H1 (cell line): ENCODE results near the gene STAT4. TPM values are rescaled to one million over a fixed set of nuclear protein-coding genes. Genes with fewer than 3 reads are reported as not detected.

ENCODE experiments used
- CTCF ChIA-PET: fragments of 300-600 bp; sonication (Branson Sonifier 250); formaldehyde crosslinking; loops from one replicate; lab custom pipeline; 2021; ENCODE audit not compliant: partially characterized antibody; lab: Charles Lee
- POLR2A ChIA-PET: fragments of 300-600 bp; sonication (Branson Sonifier 250); formaldehyde crosslinking; loops from one replicate; lab custom pipeline; 2021; ENCODE audit warnings: inconsistent platforms; ENCODE audit not compliant: partially characterized antibody; lab: Charles Lee
- DNase-seq, 2 experiments: peaks; one replicate each; pipeline versions ENCODE4 v3.0.0 to v3.0.0-alpha.2; 2010 to 2022; ENCODE audit warnings: low spot score in 2 of 2, low read depth in 1 of 2, mixed read lengths in 1 of 2
- FAIRE-seq: peaks from 2 replicates; lab custom pipeline; 2011; peaks lifted over from hg19 to GRCh38; lab: Jason Lieb, UNC
- H2AFZ ChIP-seq: 2 replicates; pipeline ENCODE4 v1.8.1; 2012; ENCODE audit warnings: low read length, inconsistent platforms
- H2AK5ac ChIP-seq: 2 replicates; pipeline ENCODE4 v1.6.1; 2013; ENCODE audit warnings: low read depth, low read length
- H2BK120ac ChIP-seq: replicated peaks from 2 replicates; pipeline ENCODE3; 2013; ENCODE audit warnings: low read depth, low read length, inconsistent platforms
- H2BK12ac ChIP-seq: 2 replicates; pipeline ENCODE4 v1.6.1; 2013; ENCODE audit warnings: low read depth, low read length
- H2BK15ac ChIP-seq: 2 replicates; pipeline ENCODE4 v1.6.1; 2013; ENCODE audit warnings: low read length
- H2BK20ac ChIP-seq: 2 replicates; pipeline ENCODE4 v1.6.1; 2013; ENCODE audit warnings: low read length
- H2BK5ac ChIP-seq: 2 replicates; pipeline ENCODE4 v1.6.1; 2013; ENCODE audit warnings: low read depth, low read length
- H3K14ac ChIP-seq: 2 replicates; pipeline ENCODE4 v1.6.1; 2013; ENCODE audit warnings: inconsistent platforms; ENCODE audit not compliant: insufficient read length
- H3K18ac ChIP-seq: 2 replicates; pipeline ENCODE4 v1.6.1; 2013; ENCODE audit warnings: low read length; ENCODE audit errors: extremely low read depth
- H3K23ac ChIP-seq: 2 replicates; pipeline ENCODE4 v1.6.1; 2013; ENCODE audit warnings: inconsistent platforms; ENCODE audit not compliant: insufficient read length
- H3K23me2 ChIP-seq: 2 replicates; pipeline ENCODE4 v1.6.1; 2013; ENCODE audit warnings: low read depth, low read length
- H3K27ac ChIP-seq: 2 replicates; pipeline ENCODE4 v1.6.1; 2011; ENCODE audit warnings: low read depth, low read length, inconsistent platforms
- H3K27me3 ChIP-seq, 4 experiments: replicated peaks in 1 of 4; 1 replicate in 1 of 4; 2 replicates in 3 of 4; pipeline versions ENCODE4 v1.6.1 to v1.8.1; 2011 to 2013; ENCODE audit warnings: low read length in 3 of 4, mild to moderate bottlenecking in 3 of 4, inconsistent platforms in 2 of 4, mixed read lengths in 2 of 4, moderate library complexity in 1 of 4; ENCODE audit not compliant: control insufficient read depth in 3 of 4, insufficient read depth in 3 of 4; ENCODE audit errors: extremely low read depth in 1 of 4
- H3K36me3 ChIP-seq, 4 experiments: 2 replicates each; pipeline versions ENCODE4 v1.6.1 to v1.8.1; 2011 to 2013; ENCODE audit warnings: mild to moderate bottlenecking in 4 of 4, low read length in 3 of 4, moderate library complexity in 2 of 4, control low read depth in 1 of 4, inconsistent platforms in 1 of 4; ENCODE audit not compliant: insufficient read depth in 4 of 4, control insufficient read depth in 2 of 4
- H3K4ac ChIP-seq: replicated peaks from 2 replicates; pipeline ENCODE3; 2013; ENCODE audit warnings: low read length, low read depth, mixed read lengths, inconsistent platforms; ENCODE audit not compliant: insufficient read length
- H3K4me1 ChIP-seq, 4 experiments: replicated peaks in 1 of 4; 1 replicate in 1 of 4; 2 replicates in 3 of 4; pipeline versions ENCODE4 v1.6.1 to v1.8.1; 2011 to 2013; ENCODE audit warnings: low read length in 3 of 4, inconsistent platforms in 2 of 4, mixed read lengths in 1 of 4; ENCODE audit not compliant: insufficient read depth in 4 of 4, control insufficient read depth in 3 of 4
- H3K4me2 ChIP-seq, 2 experiments: 2 replicates each; pipeline versions ENCODE4 v1.6.1 to v1.8.1; 2011 to 2013; ENCODE audit warnings: low read depth in 2 of 2, low read length in 2 of 2, control low read depth in 1 of 2, inconsistent platforms in 1 of 2, mild to moderate bottlenecking in 1 of 2; ENCODE audit not compliant: insufficient read depth in 1 of 2
- H3K4me3 ChIP-seq, 4 experiments: fragments of 200-600, 300-600 bp in 1 of 4; sonication (generic), shearing (Covaris generic), sonication (Bioruptor Twin) in 1 of 4; 2 replicates each; pipeline versions ENCODE4 v1.5.1 to v1.8.1; 2011 to 2016; ENCODE audit warnings: low read length in 4 of 4, low read depth in 3 of 4, control low read depth in 2 of 4, inconsistent platforms in 2 of 4, mild to moderate bottlenecking in 2 of 4, mixed read lengths in 1 of 4, moderate library complexity in 1 of 4; ENCODE audit not compliant: insufficient read depth in 2 of 4; ENCODE audit errors: extremely low read depth in 1 of 4
- H3K56ac ChIP-seq: replicated peaks from 2 replicates; pipeline ENCODE3; 2013; ENCODE audit warnings: low read depth, mild to moderate bottlenecking, mixed read lengths, low read length, inconsistent platforms; ENCODE audit not compliant: insufficient read length
- H3K79me1 ChIP-seq: 2 replicates; pipeline ENCODE4 v1.6.1; 2013; ENCODE audit warnings: low read depth, low read length, control low read depth
- H3K79me2 ChIP-seq, 2 experiments: 2 replicates each; pipeline versions ENCODE4 v1.6.1 to v1.8.1; 2012 to 2013; ENCODE audit warnings: low read length in 2 of 2, mild to moderate bottlenecking in 2 of 2, inconsistent platforms in 1 of 2; ENCODE audit not compliant: insufficient read depth in 2 of 2, control insufficient read depth in 1 of 2
- H3K9ac ChIP-seq, 4 experiments: replicated peaks in 1 of 4; 1 replicate in 1 of 4; 2 replicates in 3 of 4; pipeline versions ENCODE4 v1.6.1 to v1.8.1; 2011 to 2013; ENCODE audit warnings: low read depth in 3 of 4, low read length in 3 of 4, control low read depth in 2 of 4, mild to moderate bottlenecking in 2 of 4, moderate library complexity in 2 of 4, inconsistent platforms in 1 of 4; ENCODE audit errors: extremely low read depth in 1 of 4
- H3K9me3 ChIP-seq, 2 experiments: 2 replicates each; pipeline versions ENCODE4 v1.6.1 to v1.8.1; 2012 to 2013; ENCODE audit warnings: mild to moderate bottlenecking in 2 of 2, moderate library complexity in 2 of 2, control low read depth in 1 of 2, inconsistent platforms in 1 of 2, low read depth in 1 of 2, low read length in 1 of 2, mixed read lengths in 1 of 2; ENCODE audit not compliant: insufficient read depth in 2 of 2
- H4K20me1 ChIP-seq, 2 experiments: replicated peaks in 1 of 2; 2 replicates each; pipeline versions ENCODE3 to v1.8.1; 2011 to 2013; ENCODE audit warnings: inconsistent platforms in 2 of 2, low read length in 2 of 2, mild to moderate bottlenecking in 1 of 2; ENCODE audit not compliant: insufficient read depth in 2 of 2, control insufficient read depth in 1 of 2
- H4K5ac ChIP-seq: 2 replicates; pipeline ENCODE4 v1.6.1; 2013; ENCODE audit warnings: low read length, low read depth, mixed read lengths, inconsistent platforms; ENCODE audit not compliant: insufficient read length
- H4K8ac ChIP-seq: 2 replicates; pipeline ENCODE4 v1.8.0; 2013; ENCODE audit warnings: mild to moderate bottlenecking, moderate library complexity, low read length, inconsistent platforms; ENCODE audit not compliant: insufficient read depth; ENCODE audit errors: extremely low read depth
- H4K91ac ChIP-seq: replicated peaks from 2 replicates; pipeline ENCODE3; 2013; ENCODE audit warnings: low read length, mixed read lengths, inconsistent platforms; ENCODE audit not compliant: insufficient read length
- ASH2L ChIP-seq: fragments of 200-600, 300-600 bp; sonication (generic); IDR thresholded peaks from one replicate; pipeline ENCODE4 v1.7.1; 2017; ENCODE audit warnings: low read length
- CHD1 ChIP-seq: IDR thresholded peaks from 2 replicates; pipeline ENCODE4 v1.6.1; 2012; ENCODE audit warnings: low read depth, low read length, improper control_type of control experiment
- POU5F1 ChIP-seq: IDR thresholded peaks from 2 replicates; pipeline ENCODE4 v1.6.1; 2011; ENCODE audit warnings: low read depth, mild to moderate bottlenecking, low read length, moderate library complexity
- TAF1 ChIP-seq: IDR thresholded peaks from 2 replicates; pipeline ENCODE4 v1.6.1; 2011; ENCODE audit warnings: mild to moderate bottlenecking, low read depth, low read length
- TAF7 ChIP-seq: optimal IDR thresholded peaks from 2 replicates; pipeline ENCODE3; 2011; ENCODE audit warnings: low read depth, mild to moderate bottlenecking, inconsistent platforms, low read length, moderate library complexity, borderline replicate concordance
- TCF12 ChIP-seq: IDR thresholded peaks from 2 replicates; pipeline ENCODE4 v1.6.1; 2011; ENCODE audit warnings: low read depth, mild to moderate bottlenecking, low read length
- WGBS, 2 experiments: shearing (Covaris generic) in 1 of 2; methylation state at CpG; one replicate each; pipeline versions ENCODE4 v1.1.6 to v1.1.7; 2013 to 2015; ENCODE audit warnings: low lambda C conversion rate in 2 of 2, mixed read lengths in 2 of 2, inconsistent platforms in 1 of 2, low coverage in 1 of 2, missing lambda C conversion rate in 1 of 2; ENCODE audit not compliant: insufficient replicate concordance in 2 of 2, insufficient coverage in 1 of 2, insufficient read length in 1 of 2; ENCODE audit errors: extremely low coverage in 1 of 2, missing lambda C conversion rate in 1 of 2; 5-methylcytosine and 5-hydroxymethylcytosine counted together
- polyA plus RNA-seq, 7 experiments: library from polyadenylated mRNA; depleted of rRNA in 3 of 7; stranded (reverse) in 5 of 7; unstranded in 2 of 7; fragments of >200 nt in 5 of 7; fragments of 200-250 nt in 2 of 7; gene quantifications; 1 replicate in 5 of 7; 2 replicates in 1 of 7; 4 replicates in 1 of 7; pipeline versions ENCODE4 v1.2.1 to v1.2.3, GENCODE V29; 2011 to 2013; ENCODE audit warnings: missing spikeins in 2 of 7, mixed read lengths in 2 of 7
- total RNA-seq: library from RNA; stranded (reverse); fragmentation: NEBNext Ultra II Directional; extraction: Animal tissue kit (Norgen Biotek cat#: 25700); gene quantifications from 2 replicates; pipeline ENCODE4 v1.2.1, GENCODE V29; 2021

Gene STAT4
- total and polyA plus RNA-seq, 2 of the 8 experiments (the other 6 are each of a cell fraction or from before 2014, with no cell fraction given), result 0.36 to 0.63 TPM

GRCh38 chr2:190987938-190988337, 162.9 kb downstream of the STAT4 start:
- H2BK20ac ChIP-seq, result no peak overlapping the region
- H3K56ac ChIP-seq, result no peak overlapping the region
- DNase-seq (no peak), FAIRE-seq (no peak)
- H4K5ac ChIP-seq, result no peak overlapping the region
- no peak overlapping the region for H3K27ac ChIP-seq
- H2BK5ac ChIP-seq, result no peak overlapping the region
- peaks cover 22 to 74% (median 58%) of the 10 kb centered on the region in 4 experiments for H3K36me3 ChIP-seq
- no peak overlapping the region for H3K18ac ChIP-seq
- no peaks in the 10 kb centered on the region for H3K23me2 ChIP-seq
- no peak overlapping the region for H3K4ac ChIP-seq
- H2BK12ac ChIP-seq, result no peak overlapping the region
- no peaks in the 10 kb centered on the region for H3K79me1 ChIP-seq
- no peak overlapping the region for H4K91ac ChIP-seq
- no peak overlapping the region for H2BK120ac ChIP-seq
- CTCF ChIA-PET, result interaction anchor here (0.9 to 2.2 kb wide), 2 partner anchors 9 to 13 kb away, joined by 3 to 16 read pairs; no protein-coding TSS in a partner anchor
- no peak overlapping the region for H3K4me2 ChIP-seq
- no peak overlapping the region for H3K4me3 ChIP-seq
- H3K23ac ChIP-seq, result no peak overlapping the region
- 85% methylated on average over 5 of the region's 5 CpGs; no CpG with 5 or more reads in 1 of the 2 experiments for WGBS, 2 experiments
- H3K27me3 ChIP-seq, result no peaks in the 10 kb centered on the region
- H2AFZ ChIP-seq, result no peak overlapping the region
- H3K14ac ChIP-seq, result no peak overlapping the region
- no peaks in the 10 kb centered on the region for H3K4me1 ChIP-seq
- H2BK15ac ChIP-seq, result no peak overlapping the region
- H2AK5ac ChIP-seq, result no peak overlapping the region
- H3K79me2 ChIP-seq, result no peaks in the 10 kb centered on the region
- H4K20me1 ChIP-seq, result peaks cover 0 to 2% of the 10 kb centered on the region in 2 experiments
- no peak overlapping the region for H3K9ac ChIP-seq
- POLR2A ChIA-PET, result no interaction called here
- no peaks in the 10 kb centered on the region for H3K9me3 ChIP-seq
- no peak overlapping the region for H4K8ac ChIP-seq
- TF ChIP-seq TCF12 (no peak), TAF7 (no peak), POU5F1 (no peak), CHD1 (no peak), ASH2L (no peak), TAF1 (no peak)
